NB4 (cell line): ENCODE measurements around the gene OAF.
"Not testable (repeated sequence)": the region's sequence is repeated elsewhere in the genome, so short reads cannot be mapped to it uniquely, and the experiment has no call there.

Experiments used
- DNase-seq: peaks from one replicate; pipeline ENCODE4 v3.0.0; 2010; ENCODE audit warnings: low read depth
- H3K4me3 ChIP-seq: one replicate; pipeline ENCODE4 v1.5.1; 2011; ENCODE audit warnings: mild to moderate bottlenecking, low read depth, low read length, moderate library complexity
- CTCF ChIP-seq: IDR thresholded peaks from one replicate; pipeline ENCODE4 v1.5.1; 2012; ENCODE audit warnings: low read depth, low read length
- MAX ChIP-seq: IDR thresholded peaks from 2 replicates; pipeline ENCODE4 v1.6.1; 2011; ENCODE audit warnings: low read depth, low read length
- MYC ChIP-seq: IDR thresholded peaks from 2 replicates; pipeline ENCODE4 v1.6.1; 2011; ENCODE audit warnings: low read depth, low read length
- POLR2A ChIP-seq: IDR thresholded peaks from 2 replicates; pipeline ENCODE4 v1.6.1; 2011; ENCODE audit warnings: mild to moderate bottlenecking; ENCODE audit not compliant: insufficient read length; ENCODE audit errors: extremely low read depth

The OAF gene

GRCh38 chr11:120178561-120179056 lies 32.2 kb upstream of the OAF start:
- no peak overlapping the region for H3K4me3 ChIP-seq
- DNase-seq, result no peak
- TF ChIP-seq MAX (no peak), POLR2A (no peak), MYC (no peak), CTCF (no peak)

DNA sequence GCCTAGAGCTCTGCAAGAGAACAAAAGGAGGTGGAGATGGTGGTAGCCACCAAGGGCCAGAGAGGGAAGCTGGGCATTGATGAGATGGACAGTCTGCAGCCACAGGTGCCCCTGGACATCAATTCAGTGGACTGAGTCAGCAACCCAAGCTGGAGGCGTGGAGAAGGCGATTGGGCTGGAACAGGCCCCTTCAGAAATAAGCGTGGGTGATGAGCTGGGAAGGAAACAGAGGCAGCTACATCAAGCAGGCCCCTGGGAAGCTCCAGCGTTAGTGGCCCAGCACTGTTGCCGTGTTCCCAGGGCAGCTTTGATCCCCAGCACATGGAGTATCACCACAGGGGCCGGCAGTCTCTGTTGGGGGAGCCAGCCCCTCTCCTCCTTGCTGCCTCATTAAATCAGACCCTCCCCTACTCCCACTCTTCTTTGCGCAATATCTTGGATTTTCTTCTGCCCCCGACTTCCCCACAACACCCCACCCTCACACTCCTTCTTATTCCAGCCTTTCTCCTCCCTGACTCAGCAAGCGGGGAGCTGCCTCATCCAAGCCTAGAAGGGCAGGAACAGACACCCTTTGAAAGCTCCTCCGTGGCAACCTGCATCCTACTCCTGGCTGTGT lies 31.7 kb upstream of the OAF start:
- no peak overlapping the region for H3K4me3 ChIP-seq
- no peak for DNase-seq
- TF ChIP-seq MAX (no peak), CTCF (no peak), MYC (no peak), POLR2A (no peak)

DNA sequence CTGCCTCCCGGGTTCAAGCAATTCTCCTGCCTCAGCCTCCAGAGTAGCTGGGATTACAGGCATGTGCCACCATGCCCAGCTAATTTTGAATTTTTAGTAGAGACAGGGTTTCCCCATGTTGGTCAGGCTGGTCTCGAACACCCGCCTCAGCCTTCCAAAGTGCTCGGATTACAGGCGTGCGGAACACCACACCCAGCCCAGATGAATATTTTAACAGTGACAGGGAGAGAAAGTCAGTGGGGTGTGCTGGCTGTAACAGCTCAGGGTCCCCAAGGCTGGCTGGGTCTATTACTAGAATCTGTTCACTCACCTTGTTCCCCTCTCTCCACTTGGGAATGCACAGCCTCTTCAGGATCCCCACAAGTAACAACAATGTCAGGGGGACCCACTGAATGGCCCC lies 30.8 kb upstream of the OAF start:
- H3K4me3 ChIP-seq, DNase-seq: not testable (repeated sequence)

GRCh38 chr11:120180551-120181232 lies 30.1 kb upstream of the OAF start:
- TF ChIP-seq MAX (no peak), MYC (no peak), CTCF (peak; percentile 37)
- no peak overlapping the region for H3K4me3 ChIP-seq
- peak; percentile 50 for DNase-seq

GRCh38 chr11:120181376-120181975 lies 29.4 kb upstream of the OAF start:
- TF ChIP-seq MYC (no peak), CTCF (no peak), MAX (no peak), POLR2A (no peak)
- H3K4me3 ChIP-seq, result no peak overlapping the region
- no peak for DNase-seq

DNA sequence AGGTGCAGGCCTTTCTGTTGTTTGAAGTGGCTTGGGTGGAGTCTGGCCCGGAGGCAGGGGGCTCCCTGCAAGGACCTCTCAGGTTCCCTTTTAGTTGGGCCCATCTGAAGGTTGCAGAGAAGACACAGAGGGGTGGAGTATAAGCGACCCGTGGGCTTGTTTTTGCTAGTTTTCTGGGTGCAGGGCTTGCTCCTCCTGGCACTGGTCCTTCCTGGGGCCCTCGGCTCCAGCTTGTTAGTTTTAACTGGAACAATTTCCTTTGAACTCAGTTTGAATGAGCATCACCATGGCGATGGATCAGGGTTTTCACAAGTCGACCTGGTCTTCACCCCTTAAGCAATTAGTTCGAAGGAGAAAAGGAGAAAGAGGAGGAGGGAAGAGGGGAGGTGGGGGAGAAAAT lies 28.5 kb upstream of the OAF start:
- H3K4me3 ChIP-seq, result no peak overlapping the region
- no peak for DNase-seq
- TF ChIP-seq MAX (no peak), POLR2A (no peak), MYC (no peak), CTCF (no peak)
